Esophagus muscularis mucosa (tissue), 3 donors: ENCODE measurements around the gene INPP5A.

Experiments used
- CTCF ChIP-seq, 3 experiments: fragments of 200-600 bp in 2 of 3; fragments of 450-650 bp in 1 of 3; sonication (generic) in 2 of 3; IDR thresholded peaks; one replicate each; pipeline ENCODE4 v1.5.1; 2017 to 2019; ENCODE audit warnings: antibody characterized with exemption in 3 of 3, mild to moderate bottlenecking in 2 of 3, moderate library complexity in 1 of 3
- POLR2A ChIP-seq: fragments of 450-650 bp; IDR thresholded peaks from one replicate; pipeline ENCODE4 v1.6.1; 2017; ENCODE audit warnings: antibody characterized with exemption, moderate library complexity, mild to moderate bottlenecking, low read depth

- TF ChIP-seq CTCF (IDR thresholded peaks at IDR 0.05) = no peak
- no peak for TF ChIP-seq POLR2A
Observed at GRCh38 chr10:132826524-132827422, 289.2 kb downstream of the INPP5A start.
